Neuron (in vitro differentiated cells): Measurements from ENCODE around the gene UGT1A8.
"Not testable (repeated sequence)": the region's sequence is repeated elsewhere in the genome, so short reads cannot be mapped to it uniquely, and the experiment has no call there.

ENCODE experiments used
- H2AFZ ChIP-seq: one replicate; pipeline ENCODE4 v1.6.1; 2013; ENCODE audit warnings: low read depth, mild to moderate bottlenecking, inconsistent platforms, low read length, moderate library complexity
- H3K27me3 ChIP-seq: one replicate; pipeline ENCODE4 v1.6.1; 2013; ENCODE audit warnings: low read length; ENCODE audit not compliant: insufficient read depth
- H3K36me3 ChIP-seq: one replicate; pipeline ENCODE4 v1.6.1; 2013; ENCODE audit warnings: low read length; ENCODE audit not compliant: insufficient read depth
- H3K4me1 ChIP-seq: one replicate; pipeline ENCODE4 v1.6.1; 2013; ENCODE audit warnings: low read length; ENCODE audit not compliant: insufficient read depth
- H3K4me3 ChIP-seq: 2 replicates; pipeline ENCODE4 v1.5.1; 2013; ENCODE audit warnings: mild to moderate bottlenecking, low read length, moderate library complexity
- H3K9me3 ChIP-seq: one replicate; pipeline ENCODE4 v1.6.1; 2013; ENCODE audit warnings: low read length

The UGT1A8 gene

GRCh38 chr2:233654501-233654900 lies 37.1 kb downstream of the UGT1A8 start:
- H3K4me1 ChIP-seq = no peaks in the 10 kb centered on the region
- no peak overlapping the region for H3K4me3 ChIP-seq
- no peaks in the 10 kb centered on the region for H3K27me3 ChIP-seq
- H3K36me3 ChIP-seq = no peaks in the 10 kb centered on the region
- H3K9me3 ChIP-seq = no peaks in the 10 kb centered on the region
- no peak overlapping the region for H2AFZ ChIP-seq

- Histone ChIP-seq H3K36me3 (no peaks in the 10 kb centered on the region), H3K9me3 (no peaks in the 10 kb centered on the region), H2AFZ (no peak overlapping the region), H3K27me3 (no peaks in the 10 kb centered on the region), H3K4me3 (no peak overlapping the region), H3K4me1 (no peaks in the 10 kb centered on the region)
These were observed 37.6 kb downstream of the UGT1A8 start for GRCh38 chr2:233655043-233655442.

GRCh38 chr2:233655943-233656342 lies 38.5 kb downstream of the UGT1A8 start:
- H3K27me3 ChIP-seq, H3K9me3 ChIP-seq, H3K36me3 ChIP-seq, H2AFZ ChIP-seq, H3K4me1 ChIP-seq, H3K4me3 ChIP-seq: not testable (repeated sequence)

GRCh38 chr2:233656443-233656842 lies 39.0 kb downstream of the UGT1A8 start:
- Histone ChIP-seq H3K4me1 (no peaks in the 10 kb centered on the region), H2AFZ (no peak overlapping the region), H3K27me3 (no peaks in the 10 kb centered on the region), H3K36me3 (no peaks in the 10 kb centered on the region), H3K9me3 (no peaks in the 10 kb centered on the region), H3K4me3 (no peak overlapping the region)

GRCh38 chr2:233658610-233659009 lies 41.2 kb downstream of the UGT1A8 start:
- Histone ChIP-seq H3K4me3 (no peak overlapping the region), H3K36me3 (no peaks in the 10 kb centered on the region), H3K9me3 (no peaks in the 10 kb centered on the region), H3K4me1 (no peaks in the 10 kb centered on the region), H2AFZ (no peak overlapping the region), H3K27me3 (no peaks in the 10 kb centered on the region)

- H3K36me3 ChIP-seq = no peaks in the 10 kb centered on the region
- H3K9me3 ChIP-seq = no peaks in the 10 kb centered on the region
- no peaks in the 10 kb centered on the region for H3K27me3 ChIP-seq
- H2AFZ ChIP-seq = no peak overlapping the region
- H3K4me3 ChIP-seq = no peak overlapping the region
- H3K4me1 ChIP-seq = no peaks in the 10 kb centered on the region
These were observed 46.5 kb downstream of the UGT1A8 start for GRCh38 chr2:233663911-233664310.

GRCh38 chr2:233668605-233669260 lies 51.3 kb downstream of the UGT1A8 start:
- peaks cover 2% of the 10 kb centered on the region for H3K9me3 ChIP-seq
- H3K4me1 ChIP-seq = no peaks in the 10 kb centered on the region
- no peak overlapping the region for H2AFZ ChIP-seq
- H3K27me3 ChIP-seq = no peaks in the 10 kb centered on the region
- H3K36me3 ChIP-seq = no peaks in the 10 kb centered on the region
- H3K4me3 ChIP-seq = no peak overlapping the region

GRCh38 chr2:233671290-233672161 lies 54.1 kb downstream of the UGT1A8 start, which contains the start of gene UGT1A9:
UGT1A9 (plus strand) TSS chr2:233671898; CDS start chr2:233671935, 37 bp downstream.
- Histone ChIP-seq H3K27me3 (no peaks in the 10 kb centered on the region), H3K36me3 (no peaks in the 10 kb centered on the region), H3K4me1 (no peaks in the 10 kb centered on the region), H3K4me3 (no peak within 1 kb of the TSS), H2AFZ (no peak within 1 kb of the TSS), H3K9me3 (peaks cover 2% of the 10 kb centered on the region)

GRCh38 chr2:233672886-233673285 lies 55.5 kb downstream of the UGT1A8 start:
- Histone ChIP-seq H3K4me1 (no peaks in the 10 kb centered on the region), H3K4me3 (no peak overlapping the region), H2AFZ (no peak overlapping the region), H3K36me3 (no peaks in the 10 kb centered on the region), H3K9me3 (peaks cover 2% of the 10 kb centered on the region), H3K27me3 (no peaks in the 10 kb centered on the region)

- no peaks in the 10 kb centered on the region for H3K36me3 ChIP-seq
- no peak overlapping the region for H2AFZ ChIP-seq
- H3K27me3 ChIP-seq = no peaks in the 10 kb centered on the region
- no peak overlapping the region for H3K4me3 ChIP-seq
- no peaks in the 10 kb centered on the region for H3K4me1 ChIP-seq
- peaks cover 2% of the 10 kb centered on the region for H3K9me3 ChIP-seq
These were observed 56.5 kb downstream of the UGT1A8 start for GRCh38 chr2:233673896-233674295.

GRCh38 chr2:233674314-233674713 lies 56.9 kb downstream of the UGT1A8 start:
- Histone ChIP-seq H3K36me3 (no peaks in the 10 kb centered on the region), H2AFZ (no peak overlapping the region), H3K4me1 (no peaks in the 10 kb centered on the region), H3K4me3 (no peak overlapping the region), H3K9me3 (peaks cover 2% of the 10 kb centered on the region), H3K27me3 (no peaks in the 10 kb centered on the region)

- Histone ChIP-seq H3K9me3 (peaks cover 2% of the 10 kb centered on the region), H3K4me1 (no peaks in the 10 kb centered on the region), H3K4me3 (no peak overlapping the region), H3K36me3 (no peaks in the 10 kb centered on the region), H3K27me3 (no peaks in the 10 kb centered on the region), H2AFZ (no peak overlapping the region)
These were observed 57.6 kb downstream of the UGT1A8 start for GRCh38 chr2:233674995-233675394.

- Histone ChIP-seq H2AFZ (no peak overlapping the region), H3K4me3 (no peak overlapping the region), H3K9me3 (peaks cover 2% of the 10 kb centered on the region), H3K36me3 (no peaks in the 10 kb centered on the region), H3K4me1 (no peaks in the 10 kb centered on the region), H3K27me3 (no peaks in the 10 kb centered on the region)
These were observed 58.6 kb downstream of the UGT1A8 start for GRCh38 chr2:233676046-233676445.
